Left lung (tissue), 10 donors: ENCODE measurements around the gene GPR158. TPM values are rescaled to one million over a fixed set of nuclear protein-coding genes. Genes with fewer than 3 reads are reported as not detected.

ENCODE experiments used
- ATAC-seq: fragments of 200-7000 bp; cut with Tn5 transposase; one replicate; pipeline ENCODE4 v1.9.1; 2020; ENCODE audit warnings: moderate library complexity
- DNase-seq, 4 donors: peaks; one replicate each; pipeline ENCODE4 v3.0.0-alpha.2; 2013 to 2020
- H3K27ac ChIP-seq, 2 donors: fragments of 200-600 bp; sonication (generic) in 1 of 2; one replicate each; pipeline versions ENCODE4 v1.5.0 to v1.8.0; 2020 to 2021
- H3K27me3 ChIP-seq, 2 donors: fragments of 200-600 bp; sonication (generic) in 1 of 2; one replicate each; pipeline versions ENCODE4 v1.5.0 to v1.8.0; 2020 to 2021
- H3K36me3 ChIP-seq, 2 donors: fragments of 200-600 bp; sonication (generic) in 1 of 2; one replicate each; pipeline versions ENCODE4 v1.5.0 to v1.8.0; 2020 to 2021
- H3K4me1 ChIP-seq, 2 donors: fragments of 200-600 bp; one replicate each; pipeline ENCODE4 v1.8.0; 2021
- H3K4me3 ChIP-seq, 2 donors: fragments of 200-600 bp; sonication (generic) in 1 of 2; one replicate each; pipeline versions ENCODE4 v1.5.0 to v1.8.0; 2020 to 2021; ENCODE audit warnings: mild to moderate bottlenecking in 1 of 2
- H3K9me3 ChIP-seq, 2 donors: fragments of 200-600 bp; sonication (generic) in 1 of 2; one replicate each; pipeline versions ENCODE4 v1.5.0 to v1.8.0; 2020 to 2021
- intact Hi-C, 2 donors: fragments of 100-400 bp; cut with DNase I; formaldehyde crosslinking; loops; one replicate each; pipeline versions ENCODE4 v1.11.2 to v1.14.2; 2022
- polyA plus RNA-seq, 6 donors: library from polyadenylated mRNA; unstranded; fragments of 120-200 nt; gene quantifications; one replicate each; pipeline ENCODE4 v1.2.1, GENCODE V29; 2013; ENCODE audit not compliant: insufficient read length in 6 of 6
- total RNA-seq, 2 donors: library from RNA; stranded (reverse); fragmentation: NEBNext Ultra II Directional; extraction: Animal tissue kit (Norgen Biotek cat#: 25700); gene quantifications; one replicate each; pipeline ENCODE4 v1.2.1, GENCODE V29; 2021
- TF ChIP-seq, protein P1 (sequence below), 2 donors: fragments of 200-600 bp; sonication (generic) in 1 of 2; IDR thresholded peaks; one replicate each; pipeline versions ENCODE4 v1.5.0 to v1.8.0; 2021; ENCODE audit warnings: antibody characterized with exemption in 2 of 2
- donor health status: DM: no; HTN: yes; CAD: no.
- donor health status: DM: no; HTN: no; CAD: no.

GPR158 gene
- total and polyA plus RNA-seq, 8 donors, result 0.05 to 1.5 (median 0.88) TPM

DNA sequence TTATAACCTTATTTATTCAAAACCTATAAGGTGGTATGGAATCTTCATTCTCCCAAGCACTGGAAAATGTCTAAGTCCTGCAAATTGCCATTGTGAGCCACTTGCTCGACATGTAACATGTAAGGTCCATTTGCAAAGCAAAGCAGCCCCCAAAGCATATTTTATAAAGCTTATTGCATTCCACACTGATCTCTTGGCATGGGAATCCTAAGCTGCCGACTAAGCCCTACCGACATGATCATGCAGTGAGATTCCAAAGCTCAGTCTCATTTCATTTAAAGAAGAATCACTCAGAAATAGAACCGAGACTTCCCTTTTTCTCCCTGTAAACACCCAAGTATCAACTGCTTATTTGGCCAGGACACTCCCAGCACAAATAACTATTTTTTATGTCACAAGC lies 425.9 kb downstream of the GPR158 start:
- Histone ChIP-seq H3K27me3 (no peaks in the 10 kb centered on the region), H3K36me3 (no peaks in the 10 kb centered on the region), H3K27ac (no peak overlapping the region), H3K4me1 (no peaks in the 10 kb centered on the region), H3K9me3 (no peaks in the 10 kb centered on the region), H3K4me3 (no peak overlapping the region)
- TF ChIP-seq, protein P1, sequence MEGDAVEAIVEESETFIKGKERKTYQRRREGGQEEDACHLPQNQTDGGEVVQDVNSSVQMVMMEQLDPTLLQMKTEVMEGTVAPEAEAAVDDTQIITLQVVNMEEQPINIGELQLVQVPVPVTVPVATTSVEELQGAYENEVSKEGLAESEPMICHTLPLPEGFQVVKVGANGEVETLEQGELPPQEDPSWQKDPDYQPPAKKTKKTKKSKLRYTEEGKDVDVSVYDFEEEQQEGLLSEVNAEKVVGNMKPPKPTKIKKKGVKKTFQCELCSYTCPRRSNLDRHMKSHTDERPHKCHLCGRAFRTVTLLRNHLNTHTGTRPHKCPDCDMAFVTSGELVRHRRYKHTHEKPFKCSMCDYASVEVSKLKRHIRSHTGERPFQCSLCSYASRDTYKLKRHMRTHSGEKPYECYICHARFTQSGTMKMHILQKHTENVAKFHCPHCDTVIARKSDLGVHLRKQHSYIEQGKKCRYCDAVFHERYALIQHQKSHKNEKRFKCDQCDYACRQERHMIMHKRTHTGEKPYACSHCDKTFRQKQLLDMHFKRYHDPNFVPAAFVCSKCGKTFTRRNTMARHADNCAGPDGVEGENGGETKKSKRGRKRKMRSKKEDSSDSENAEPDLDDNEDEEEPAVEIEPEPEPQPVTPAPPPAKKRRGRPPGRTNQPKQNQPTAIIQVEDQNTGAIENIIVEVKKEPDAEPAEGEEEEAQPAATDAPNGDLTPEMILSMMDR (IDR thresholded peaks at IDR 0.05), result no peak
- no peak for DNase-seq
- intact Hi-C loops, result no loop called here
- no peak for ATAC-seq

DNA sequence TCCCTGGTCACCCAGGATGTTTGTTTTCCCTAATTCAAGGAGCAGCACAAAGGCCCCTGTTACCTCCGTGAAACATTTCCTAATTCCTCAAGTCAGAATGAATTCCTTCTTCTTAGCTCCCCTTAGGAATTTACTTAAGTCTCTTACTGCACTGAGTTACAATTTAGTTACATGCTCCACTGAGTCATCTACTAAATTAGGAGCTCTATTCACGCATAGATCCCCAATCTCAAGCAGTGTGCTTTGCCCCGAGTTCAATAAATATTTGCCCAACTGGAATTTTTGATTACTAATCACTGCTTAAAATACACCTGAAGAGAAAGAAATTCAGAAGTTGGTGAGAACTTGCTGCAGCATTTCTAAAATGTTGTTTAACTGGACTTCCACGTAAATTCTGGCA lies 429.8 kb downstream of the GPR158 start:
- no peaks in the 10 kb centered on the region for H3K4me1 ChIP-seq
- TF ChIP-seq, protein P1 (IDR thresholded peaks at IDR 0.05), result no peak
- intact Hi-C loops, result no loop called here
- no peak overlapping the region for H3K4me3 ChIP-seq
- H3K27ac ChIP-seq, result no peak overlapping the region
- no peaks in the 10 kb centered on the region for H3K9me3 ChIP-seq
- no peak for ATAC-seq
- H3K36me3 ChIP-seq, result no peaks in the 10 kb centered on the region
- H3K27me3 ChIP-seq, result no peaks in the 10 kb centered on the region
- DNase-seq, result no peak

DNA sequence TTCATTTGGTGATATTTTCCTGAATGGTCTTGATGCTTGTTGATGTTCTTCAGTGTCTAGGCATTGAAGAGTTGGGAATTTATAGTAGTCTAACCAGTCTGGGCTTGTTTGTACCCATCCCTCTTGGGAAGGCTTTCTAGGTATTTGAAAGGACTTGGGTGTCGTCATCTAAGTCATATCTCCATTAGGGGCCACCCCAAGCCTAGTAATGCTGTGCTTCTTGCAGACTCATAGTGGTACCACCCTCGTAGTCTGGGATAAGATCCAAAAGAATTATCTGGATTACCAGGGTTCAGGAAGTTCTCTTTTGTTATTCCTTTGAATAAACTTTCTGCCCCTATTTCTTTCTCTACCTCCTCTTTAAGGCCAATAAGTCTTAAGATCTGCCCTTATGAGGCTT lies 439.9 kb downstream of the GPR158 start:
- Histone ChIP-seq H3K4me1 (no peaks in the 10 kb centered on the region), H3K27me3 (no peaks in the 10 kb centered on the region), H3K27ac (no peak overlapping the region), H3K4me3 (no peak overlapping the region), H3K36me3 (no peaks in the 10 kb centered on the region), H3K9me3 (peaks cover 0 to 21% of the 10 kb centered on the region in 2 donors)
- TF ChIP-seq, protein P1 (IDR thresholded peaks at IDR 0.05), result no peak
- intact Hi-C loops, result no loop called here
- no peak for DNase-seq
- ATAC-seq, result no peak

DNA sequence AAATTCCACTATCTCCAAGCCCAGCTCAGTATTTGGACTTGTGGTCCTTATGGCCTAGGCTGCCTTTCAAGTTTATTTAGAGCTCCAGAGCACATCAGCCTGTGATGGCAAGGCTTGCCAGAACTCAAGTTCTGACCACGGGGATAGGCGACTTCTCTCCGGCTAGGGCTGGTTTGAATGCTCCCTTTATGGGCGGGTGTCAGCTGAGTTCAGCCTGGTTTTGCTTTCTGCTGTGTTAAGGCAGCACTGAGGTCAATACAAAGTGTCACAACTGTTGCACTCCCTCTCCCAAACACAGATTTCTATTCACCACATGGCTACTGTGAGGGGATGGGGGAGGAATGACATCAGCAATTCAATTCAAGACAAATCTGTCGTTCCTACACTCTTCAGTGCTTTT lies 441.1 kb downstream of the GPR158 start:
- no peak overlapping the region for H3K4me3 ChIP-seq
- intact Hi-C loops, result no loop called here
- no peak overlapping the region for H3K27ac ChIP-seq
- H3K9me3 ChIP-seq, result peaks cover 0 to 16% of the 10 kb centered on the region in 2 donors
- no peaks in the 10 kb centered on the region for H3K27me3 ChIP-seq
- TF ChIP-seq, protein P1 (IDR thresholded peaks at IDR 0.05), result no peak
- no peak for DNase-seq
- no peak for ATAC-seq
- no peaks in the 10 kb centered on the region for H3K36me3 ChIP-seq
- H3K4me1 ChIP-seq, result no peaks in the 10 kb centered on the region

DNA sequence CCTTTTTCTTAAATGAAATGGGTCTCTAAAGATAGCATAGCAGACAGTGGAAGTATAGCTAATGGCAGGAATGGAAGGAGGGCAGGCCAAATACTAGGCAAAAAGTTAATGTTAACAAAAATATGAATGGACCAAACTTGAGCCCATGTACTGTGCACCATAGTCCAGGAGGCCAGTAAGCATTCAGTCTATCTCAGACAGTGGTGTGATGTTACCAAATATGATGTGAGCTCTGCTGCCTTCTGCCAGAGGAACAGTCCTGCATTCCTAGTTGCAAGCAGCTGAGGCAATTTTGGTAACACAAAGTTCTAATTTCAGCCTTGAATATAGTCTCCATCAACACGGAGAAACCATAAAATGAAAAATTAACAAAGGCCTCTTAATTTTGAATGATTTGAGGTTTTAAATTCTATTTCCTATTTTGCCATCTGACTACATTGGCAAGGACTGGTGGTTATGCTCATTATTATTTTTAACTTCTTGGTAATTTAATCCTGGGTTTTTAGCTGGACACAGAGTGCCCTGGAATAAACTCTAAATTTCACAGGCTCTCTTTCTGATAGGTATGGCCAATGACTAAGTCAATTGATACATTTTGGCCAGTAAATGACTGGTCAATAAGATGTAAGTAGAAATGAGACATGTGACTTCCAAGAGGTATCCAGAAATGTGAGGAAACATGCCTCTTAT lies 442.2 kb downstream of the GPR158 start:
- peaks cover 0 to 16% of the 10 kb centered on the region in 2 donors for H3K9me3 ChIP-seq
- no peaks in the 10 kb centered on the region for H3K27me3 ChIP-seq
- no peak overlapping the region for H3K4me3 ChIP-seq
- no peak for ATAC-seq
- H3K27ac ChIP-seq, result no peak overlapping the region
- DNase-seq, result no peak
- TF ChIP-seq, protein P1 (IDR thresholded peaks at IDR 0.05), result no peak
- no peaks in the 10 kb centered on the region for H3K36me3 ChIP-seq
- intact Hi-C loops, result no loop called here
- no peaks in the 10 kb centered on the region for H3K4me1 ChIP-seq
